GM21528 (cell line): ENCODE data around the gene MRPS25.
"Not testable (repeated sequence)": the region's sequence is repeated elsewhere in the genome, so short reads cannot be mapped to it uniquely, and the experiment has no call there.

ENCODE experiments used
- ATAC-seq: cut with Tn5 transposase; IDR thresholded peaks from one replicate; pipeline ENCODE4 v1.9.1; 2021; ENCODE audit warnings: mild to moderate bottlenecking, moderate library complexity; ENCODE audit not compliant: unreplicated experiment, low FRiP score

Gene MRPS25

DNA sequence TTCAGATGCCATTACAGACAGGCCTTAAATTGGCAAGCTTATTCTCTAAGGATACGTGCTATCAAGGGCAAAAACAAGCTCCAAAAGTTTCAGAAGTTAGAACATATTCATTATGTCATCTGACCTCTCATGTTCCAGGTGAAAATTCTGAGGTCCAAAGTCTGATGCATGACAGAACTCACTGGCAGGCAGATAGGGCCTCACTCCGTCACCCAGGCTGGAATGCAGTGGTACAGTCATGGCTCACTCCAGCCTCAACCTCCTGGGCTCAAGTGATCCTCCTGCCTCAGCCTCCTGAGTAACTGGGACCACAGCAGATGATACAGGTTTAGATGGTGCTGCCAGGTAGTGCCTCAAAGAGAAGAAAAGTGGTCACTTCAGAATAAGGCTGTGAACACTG, 15.5 kb downstream of the MRPS25 start:
- no peak for ATAC-seq

DNA sequence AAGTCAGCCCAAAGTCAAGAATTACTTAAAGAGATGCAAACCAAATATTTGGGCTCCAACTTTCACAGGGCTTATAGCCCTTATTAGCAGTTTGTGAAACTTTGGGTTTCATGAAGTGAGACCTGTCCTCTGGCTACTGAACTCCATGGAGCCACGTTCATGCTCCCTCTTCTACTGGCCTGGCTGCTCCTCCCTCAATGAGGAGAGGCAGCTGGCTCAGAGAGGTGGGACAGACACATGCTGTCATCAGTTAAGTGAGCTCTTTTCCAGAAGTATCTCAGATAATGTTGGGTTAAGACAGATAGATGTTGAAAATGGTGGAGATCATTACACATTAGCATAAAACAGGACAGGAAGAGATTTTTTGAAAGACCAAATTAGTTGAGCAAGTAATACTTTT, 19.4 kb downstream of the MRPS25 start:
- ATAC-seq, result no peak

DNA sequence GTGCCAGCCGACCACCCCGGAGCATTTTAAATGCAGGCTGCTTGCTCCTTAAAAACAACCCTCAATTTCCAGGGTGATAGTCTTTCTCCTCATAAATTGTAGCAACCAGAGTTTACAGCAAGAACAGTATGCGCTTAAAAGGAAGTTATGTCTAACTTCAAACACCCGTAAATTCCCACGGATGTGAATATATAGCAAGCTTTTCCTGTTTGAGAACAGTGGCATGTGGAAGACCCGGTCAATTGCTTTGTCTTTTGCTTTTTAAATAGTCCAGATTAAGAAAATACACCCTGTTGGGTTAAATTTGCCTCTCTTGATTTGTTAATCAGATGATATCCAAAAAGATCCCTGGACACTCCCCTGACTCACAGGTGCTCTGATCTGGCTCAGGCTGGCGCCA, 20.8 kb downstream of the MRPS25 start:
- ATAC-seq, result no peak

GRCh38 chr3:15043408-15044171, 21.5 kb downstream of the MRPS25 start:
- no peak for ATAC-seq

DNA sequence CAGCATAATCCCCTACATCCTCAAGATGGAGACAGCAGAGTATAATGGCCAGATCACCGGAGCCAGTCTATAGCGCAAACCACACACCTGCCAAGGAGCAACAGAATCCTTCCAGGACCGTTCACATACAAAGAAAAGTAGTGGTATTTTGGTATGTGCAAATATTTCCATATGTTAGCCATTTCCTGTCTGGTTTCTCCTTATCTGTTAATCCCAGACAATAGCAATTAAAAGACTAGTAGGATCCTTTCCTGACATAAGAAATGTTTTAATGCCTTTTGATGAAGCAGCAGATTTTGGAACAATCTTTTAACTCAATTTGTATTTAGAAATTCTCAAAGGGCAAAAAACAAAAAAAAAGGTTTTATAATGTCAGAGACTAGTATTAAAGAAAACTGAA, 22.2 kb downstream of the MRPS25 start:
- ATAC-seq, result no peak

DNA sequence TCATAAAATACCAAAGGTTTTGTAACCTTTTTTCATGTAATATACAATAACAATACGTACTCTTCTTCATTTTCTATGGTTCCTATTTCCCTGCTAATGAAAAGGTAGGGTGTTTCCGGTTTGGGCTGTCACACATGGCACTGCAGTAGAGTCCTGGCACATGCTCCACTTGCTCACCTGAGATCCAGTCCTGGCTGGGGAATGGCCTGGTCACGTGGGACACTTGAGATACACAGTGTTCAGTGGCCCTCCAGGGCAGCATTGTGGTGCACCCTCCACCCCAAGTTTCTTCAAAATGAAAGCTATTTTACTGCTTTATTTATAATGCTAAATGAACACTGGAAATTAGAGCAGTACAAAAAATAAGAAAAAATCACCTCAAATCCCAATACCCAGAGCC, 23.2 kb downstream of the MRPS25 start:
- no peak for ATAC-seq

GRCh38 chr3:15040844-15041243, 24.3 kb downstream of the MRPS25 start:
- no peak for ATAC-seq

GRCh38 chr3:15038306-15038705, 26.8 kb downstream of the MRPS25 start:
- no peak for ATAC-seq

- no peak for ATAC-seq
Measured at GRCh38 chr3:15033103-15033502, 32.0 kb downstream of the MRPS25 start.

- ATAC-seq, result no peak
Measured at GRCh38 chr3:15032650-15033049, 32.5 kb downstream of the MRPS25 start.

DNA sequence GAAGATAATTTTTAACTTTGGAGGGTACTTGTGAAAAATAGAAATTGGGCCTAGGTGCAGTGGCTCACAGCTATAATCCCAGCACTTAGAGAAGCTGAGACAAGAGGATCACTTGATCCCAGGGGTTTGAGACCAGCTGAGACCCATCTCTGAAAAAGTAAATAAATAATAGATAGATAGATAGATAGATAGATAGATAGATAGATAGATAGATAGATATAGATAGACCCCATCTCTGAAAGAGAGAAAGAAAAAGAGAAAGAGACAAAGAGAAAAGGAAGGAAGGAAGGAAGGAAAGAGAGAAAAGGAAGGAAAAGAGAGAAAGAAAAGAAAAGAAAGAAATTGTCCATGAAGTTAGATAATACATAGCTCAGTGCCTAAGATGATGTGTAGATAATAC, 35.5 kb downstream of the MRPS25 start:
- ATAC-seq, result no peak

- ATAC-seq, result no peak
Measured at GRCh38 chr3:15023719-15024118, 41.4 kb downstream of the MRPS25 start.

GRCh38 chr3:15023249-15023648, 41.9 kb downstream of the MRPS25 start:
- ATAC-seq, result no peak

DNA sequence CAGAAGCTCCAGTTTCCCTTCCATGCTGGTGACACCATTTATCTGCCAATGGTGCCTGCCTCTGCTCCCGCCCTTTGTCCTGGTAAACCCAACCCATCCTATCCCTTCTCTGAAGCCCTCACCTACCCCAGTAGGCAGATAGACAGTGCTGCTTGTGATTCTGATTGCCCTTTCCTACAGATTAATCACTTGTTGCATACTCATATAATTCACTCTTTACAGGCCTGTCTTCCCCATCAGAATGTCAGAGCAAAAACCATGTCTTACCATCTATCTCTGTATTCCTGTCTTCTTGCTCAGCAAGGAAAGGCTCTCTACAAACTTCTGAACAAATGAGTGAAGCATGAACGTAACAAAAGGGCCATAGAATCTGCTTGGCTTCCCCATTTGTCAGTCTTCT, 47.9 kb downstream of the MRPS25 start:
- ATAC-seq, result no peak

DNA sequence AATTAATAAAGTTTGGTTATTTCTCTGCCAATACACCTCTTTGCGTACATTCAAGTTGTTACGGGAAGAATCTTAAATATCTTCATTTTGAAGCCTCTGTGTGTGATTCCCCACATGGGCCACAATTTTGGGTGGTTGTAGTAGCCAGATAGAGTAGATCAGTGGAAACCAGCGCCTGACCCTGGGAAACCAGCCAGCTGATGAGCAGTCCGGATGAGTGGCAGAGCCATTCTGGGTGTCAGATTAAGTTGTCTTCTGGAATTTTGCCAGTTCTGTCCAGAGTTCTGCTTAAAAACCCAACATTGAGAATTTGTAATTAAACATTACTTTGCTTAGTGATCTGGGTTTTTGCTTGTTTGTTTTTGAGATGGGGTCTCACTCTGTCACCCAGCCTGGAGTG, 49.7 kb downstream of the MRPS25 start:
- no peak for ATAC-seq

DNA sequence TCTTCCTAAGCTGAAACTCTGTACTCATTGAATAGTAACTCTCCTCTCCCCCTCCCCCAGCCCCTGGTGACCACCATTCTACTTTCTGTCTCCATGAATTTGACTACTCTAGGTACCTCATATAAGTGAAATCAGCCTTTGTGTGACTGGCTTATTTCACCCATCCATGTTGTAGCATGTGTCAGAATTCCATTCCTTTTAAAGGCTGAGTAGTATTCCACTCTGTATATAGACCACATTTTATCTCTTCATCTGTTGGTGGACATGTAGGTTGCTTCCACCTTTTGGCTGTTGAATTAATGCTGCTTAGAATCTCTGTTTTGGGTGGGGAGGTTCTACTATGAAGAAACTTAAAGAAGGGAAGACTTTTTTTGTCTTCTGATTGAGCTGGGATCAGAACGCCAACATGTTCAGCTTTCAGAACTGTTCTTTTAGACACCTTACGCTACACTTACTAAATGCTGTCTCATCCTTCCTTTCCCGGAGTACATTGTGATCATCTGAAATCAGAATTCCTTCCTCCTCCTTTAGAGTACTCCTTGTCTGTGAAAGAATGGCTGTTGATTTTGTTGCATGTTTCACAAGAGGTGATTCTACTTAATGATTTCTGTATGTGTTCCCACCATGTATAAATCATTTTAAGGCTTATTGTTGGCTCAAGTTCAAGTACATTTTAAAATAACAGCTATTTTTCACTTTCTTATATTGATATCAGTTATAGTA, 50.3 kb downstream of the MRPS25 start:
- ATAC-seq, result no peak

DNA sequence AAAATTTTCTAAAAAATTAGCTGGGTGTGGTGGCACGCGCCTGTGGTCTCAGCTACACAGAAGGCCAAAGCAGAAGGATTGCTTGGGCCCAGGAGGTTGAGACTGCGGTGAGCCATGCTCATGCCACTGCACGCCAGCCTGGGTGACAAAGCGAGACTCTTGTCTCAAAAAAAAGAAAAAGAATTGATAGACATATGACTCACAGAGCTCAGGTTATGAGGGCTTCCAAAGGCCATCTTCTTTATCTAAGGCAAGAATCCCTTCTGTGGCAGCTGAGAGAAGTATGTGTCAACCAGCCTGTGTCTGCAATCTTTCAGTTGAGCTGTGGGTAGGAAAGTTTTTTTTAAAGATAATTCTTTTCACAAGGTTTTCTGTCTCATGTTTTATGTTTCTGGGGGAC, 53.9 kb downstream of the MRPS25 start:
- no peak for ATAC-seq

- ATAC-seq, result no peak
Measured at GRCh38 chr3:15010664-15011063, 54.5 kb downstream of the MRPS25 start.

DNA sequence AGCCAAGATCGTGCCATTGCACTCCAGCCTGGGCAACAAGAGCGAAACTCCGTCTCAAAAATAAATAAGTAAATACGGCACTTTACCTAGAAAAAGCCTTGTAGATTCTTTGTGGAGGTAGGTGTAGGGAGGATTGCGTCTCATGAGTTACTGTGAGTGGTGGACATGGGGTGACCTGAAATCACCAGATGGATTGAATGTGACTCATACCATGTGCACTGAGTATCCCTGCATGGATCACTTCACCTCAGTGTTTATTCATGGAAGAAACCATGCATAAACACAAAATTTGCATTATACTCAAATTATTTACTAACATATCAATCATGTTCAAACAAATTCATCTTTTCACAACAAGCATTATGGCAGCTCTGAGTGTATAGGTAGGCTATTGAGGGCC, 55.9 kb downstream of the MRPS25 start:
- no peak for ATAC-seq

- ATAC-seq, result no peak
Measured at GRCh38 chr3:15007681-15008141, 57.4 kb downstream of the MRPS25 start.

GRCh38 chr3:14999182-14999581, 65.9 kb downstream of the MRPS25 start:
- not testable (repeated sequence) for ATAC-seq
